T-helper 22 cell (primary cell): ENCODE results near the gene ST14.

ENCODE experiments used
- DNase-seq: peaks from one replicate; pipeline ENCODE4 v3.0.0-alpha.2; 2020; ENCODE audit warnings: low read depth

The ST14 gene

DNA sequence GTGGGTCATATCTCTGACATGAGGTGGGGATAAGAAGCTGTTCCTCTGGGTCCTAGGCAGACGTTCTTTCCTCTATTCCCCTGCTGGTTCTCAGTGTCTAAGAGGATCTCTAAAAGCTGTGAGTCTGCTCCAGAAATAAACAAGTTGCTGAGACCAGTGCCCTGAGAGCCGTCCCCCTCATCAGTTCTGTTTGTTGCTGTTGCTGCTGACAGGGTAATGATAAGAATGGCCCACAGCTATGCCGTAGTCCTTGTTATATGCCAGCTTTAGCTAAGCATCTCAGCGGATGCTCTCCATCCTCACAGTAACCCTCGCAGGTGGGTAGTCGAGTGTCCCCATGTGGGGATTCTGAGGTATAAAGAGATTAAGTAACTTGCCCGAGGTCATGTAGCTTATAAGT lies 23.5 kb upstream of the ST14 start:
- no peak for DNase-seq

DNA sequence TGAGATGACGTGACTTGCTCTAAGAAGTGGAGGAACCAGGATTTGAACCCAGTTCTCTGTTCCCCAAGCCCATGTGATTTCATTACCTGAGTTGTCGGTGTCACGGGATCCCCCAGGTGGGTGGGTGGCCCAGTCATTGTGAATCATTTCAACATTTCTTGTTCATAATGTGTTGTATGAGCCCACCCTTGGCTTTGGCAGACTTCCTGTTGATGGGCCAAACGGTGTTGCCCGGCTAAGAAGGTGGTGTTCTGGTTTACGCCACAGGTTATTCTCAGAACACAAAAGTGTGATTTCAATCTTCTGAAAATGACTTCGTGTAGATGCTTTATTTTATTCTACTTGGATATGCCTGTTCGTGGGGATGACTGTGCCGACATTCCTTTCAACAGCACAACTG lies 21.6 kb upstream of the ST14 start:
- no peak for DNase-seq

DNA sequence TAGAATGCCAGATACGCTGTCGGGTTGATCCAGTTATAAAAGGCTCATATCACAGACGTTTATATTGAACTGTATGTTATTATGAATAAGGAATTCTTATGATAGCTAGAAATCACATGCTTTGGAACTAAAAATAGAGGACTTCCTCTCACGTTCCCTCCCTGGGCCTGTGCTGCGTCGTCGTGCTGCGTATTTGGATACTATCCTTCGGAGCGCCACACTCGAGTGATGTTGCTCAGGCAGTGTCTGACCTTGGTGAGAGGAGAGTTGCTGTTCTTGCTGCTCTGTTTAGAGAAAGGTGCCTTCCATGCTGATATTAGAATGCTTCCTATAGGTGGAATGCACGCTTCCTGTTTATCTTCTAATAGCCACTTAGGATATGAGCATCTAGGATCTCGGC lies 20.2 kb upstream of the ST14 start:
- no peak for DNase-seq

DNA sequence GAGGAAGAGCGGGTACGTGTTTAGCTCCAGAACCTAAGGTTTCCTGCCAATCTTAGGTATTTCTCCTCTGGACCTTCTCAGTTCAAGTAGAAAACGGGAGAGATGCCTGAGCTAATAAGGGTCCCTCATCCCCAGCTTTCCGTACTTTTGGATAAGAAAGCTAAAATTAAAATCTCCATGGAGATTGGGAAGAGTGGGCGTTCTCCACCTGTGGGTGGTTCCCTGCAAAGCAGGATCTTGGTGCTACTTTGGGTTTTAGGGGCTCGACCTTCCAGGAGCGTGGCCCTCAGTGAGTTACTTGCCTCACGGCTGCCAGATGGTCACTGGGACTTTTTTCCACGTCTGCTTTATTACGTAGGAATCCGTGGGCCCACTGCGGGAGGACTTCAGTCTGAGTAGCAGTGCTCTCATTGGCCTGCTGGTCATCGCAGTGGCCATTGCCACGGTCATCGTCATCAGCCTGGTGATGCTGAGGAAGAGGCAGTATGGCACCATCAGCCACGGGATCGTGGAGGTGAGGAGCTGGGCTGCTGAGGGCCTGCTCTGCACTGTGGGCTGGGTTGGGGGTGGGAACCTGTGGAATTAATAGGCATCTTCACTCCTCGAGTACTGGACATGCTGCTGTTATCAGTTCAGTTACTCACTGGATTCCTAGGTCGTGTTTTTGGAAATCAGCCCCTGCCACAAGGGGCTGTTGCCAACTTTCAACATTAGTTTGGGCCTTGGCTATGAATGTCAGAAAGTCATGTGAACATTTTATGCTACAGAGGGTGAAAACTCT lies 17.8 kb upstream of the ST14 start:
- DNase-seq, result no peak

DNA sequence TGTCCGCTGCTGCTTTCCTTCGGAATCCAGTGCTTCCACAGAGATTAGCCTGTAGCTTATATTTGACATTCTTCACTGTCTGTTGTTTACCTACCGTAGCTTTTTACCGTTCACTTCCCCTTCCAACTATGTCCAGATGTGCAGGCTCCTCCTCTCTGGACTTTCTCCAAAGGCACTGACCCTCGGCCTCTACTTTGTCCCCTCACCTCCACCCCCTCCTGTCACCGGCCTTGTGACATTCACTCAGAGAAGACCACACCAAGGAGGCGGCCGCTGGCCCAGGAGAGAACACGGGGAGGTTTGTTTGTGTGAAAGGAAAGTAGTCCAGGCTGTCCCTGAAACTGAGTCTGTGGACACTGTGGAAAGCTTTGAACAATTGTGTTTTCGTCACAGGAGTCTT lies 15.4 kb upstream of the ST14 start:
- DNase-seq, result no peak

DNA sequence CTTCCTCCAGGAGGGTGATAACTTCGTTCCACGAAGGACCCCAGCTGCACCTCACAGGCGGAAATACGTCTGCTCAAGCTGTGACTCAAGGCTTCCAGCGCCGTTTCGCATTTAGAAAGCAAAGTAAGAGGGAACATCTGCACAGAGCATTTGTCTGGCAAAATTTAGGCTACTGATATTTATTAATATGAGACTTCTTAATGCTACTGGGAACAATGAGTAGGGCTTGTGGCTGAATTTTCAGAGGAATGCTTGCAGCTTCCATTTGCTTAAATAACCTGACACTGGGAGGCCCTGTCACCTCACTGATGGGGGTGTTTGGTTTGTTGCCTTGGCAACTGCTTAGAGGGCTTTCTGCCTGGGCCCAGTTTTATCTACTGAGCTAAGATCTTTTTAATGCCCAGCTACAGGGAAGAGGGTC lies 14.7 kb upstream of the ST14 start:
- no peak for DNase-seq

DNA sequence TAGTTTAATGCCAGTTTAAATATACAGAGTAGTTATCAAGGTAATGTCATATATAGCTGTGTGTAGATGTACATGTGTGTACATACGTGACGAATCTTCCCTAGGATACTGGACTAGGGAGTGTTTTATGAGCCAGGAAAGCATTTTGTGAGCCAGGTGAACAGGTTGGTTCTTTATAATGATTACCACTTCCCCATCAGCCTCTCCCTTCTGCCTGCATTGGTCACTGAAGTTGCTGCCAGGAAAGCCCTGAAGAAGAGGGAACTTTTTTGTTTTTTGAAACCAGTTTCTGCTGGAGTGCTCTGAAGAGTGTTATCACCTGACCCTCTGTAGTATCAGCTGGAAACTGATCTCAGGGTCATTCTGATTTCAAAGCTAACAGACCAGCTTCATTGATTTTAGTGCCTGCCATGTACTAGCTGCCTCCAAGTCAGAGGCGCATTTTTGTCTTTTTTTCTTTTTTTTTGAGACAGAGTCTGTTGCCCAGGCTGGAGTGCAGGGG lies 14.2 kb upstream of the ST14 start:
- DNase-seq, result no peak

DNA sequence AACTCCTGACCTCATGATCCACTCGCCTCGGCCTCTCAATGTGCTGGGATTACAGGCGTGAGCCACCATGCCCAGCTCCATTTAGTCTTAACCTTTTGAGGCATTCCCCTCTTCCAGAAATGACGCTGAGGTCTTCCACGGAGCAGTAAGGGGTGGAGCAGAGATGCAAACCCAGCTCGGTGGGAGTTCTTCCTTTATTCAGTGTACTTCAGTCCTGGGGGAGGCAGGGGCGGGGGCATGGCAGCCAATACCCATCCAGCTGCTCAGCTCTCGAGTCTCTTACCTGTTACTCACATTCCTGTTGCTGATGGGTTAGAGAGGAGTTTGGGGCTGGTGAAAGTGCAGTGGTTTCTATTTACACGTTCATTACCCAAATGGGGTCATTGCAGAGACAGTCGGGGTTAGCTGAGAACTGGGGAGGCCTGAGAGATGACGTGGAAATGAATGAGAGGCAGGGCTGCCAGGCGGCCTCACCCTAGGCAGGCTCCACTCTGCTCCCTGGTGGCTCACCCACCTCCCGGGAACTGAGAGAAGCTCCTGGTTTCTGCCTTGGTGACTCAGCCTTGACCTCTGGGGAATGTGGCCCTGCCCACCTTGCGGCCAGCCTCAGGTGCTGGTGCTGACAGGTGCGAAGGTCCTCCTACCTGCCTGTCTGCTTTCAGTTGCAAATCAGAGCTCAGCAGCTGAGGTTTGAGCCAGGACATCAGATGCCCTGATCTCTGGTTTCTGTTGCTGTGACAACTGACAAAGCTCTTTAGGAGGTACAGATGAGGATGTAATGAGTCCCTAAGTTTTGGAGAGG lies 13.4 kb upstream of the ST14 start:
- DNase-seq, result no peak

DNA sequence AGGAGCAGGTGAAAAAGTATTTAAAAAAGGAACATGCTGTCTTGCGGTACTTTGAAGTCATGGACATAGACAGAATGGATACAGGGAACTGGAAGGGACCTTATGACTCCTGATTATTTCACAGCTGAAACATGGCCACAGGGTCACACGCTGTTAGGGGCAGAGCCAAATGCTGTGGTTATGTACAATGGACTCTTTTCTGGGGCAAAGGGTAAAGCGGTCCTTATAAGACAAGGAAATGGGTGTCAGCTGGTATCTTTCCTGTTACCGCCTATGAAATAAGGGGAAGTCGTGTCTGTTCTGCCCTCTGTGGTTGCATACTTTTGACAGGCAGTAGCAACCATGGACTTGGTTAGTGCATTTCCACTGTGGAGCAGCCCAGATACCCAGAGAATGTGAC lies 12.8 kb upstream of the ST14 start:
- DNase-seq, result no peak

DNA sequence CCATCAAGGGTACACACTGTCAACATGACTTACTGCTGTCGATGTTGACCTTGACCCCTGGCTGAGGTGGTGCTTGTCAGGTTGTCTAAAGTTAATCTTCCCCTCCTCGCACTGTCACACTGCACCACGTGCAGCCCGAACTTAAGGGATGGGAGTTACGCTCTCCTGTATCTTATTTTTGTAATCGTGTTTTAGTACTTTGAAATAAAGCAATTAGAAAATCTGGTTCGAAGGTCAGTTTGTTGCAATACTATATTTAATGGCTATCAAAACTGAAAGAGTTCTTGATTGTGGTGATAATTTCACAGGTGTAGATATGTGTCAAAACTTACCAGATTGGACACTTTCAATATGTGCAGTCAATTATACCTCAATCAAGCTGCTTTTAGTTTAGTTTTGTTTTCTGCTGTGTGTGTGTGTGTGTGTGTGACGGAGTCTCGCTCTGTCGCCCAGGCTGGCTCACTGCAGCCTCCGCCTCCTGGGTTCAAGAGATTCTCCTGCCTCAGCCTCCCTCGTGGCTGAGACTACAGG lies 10.7 kb upstream of the ST14 start:
- DNase-seq, result no peak

DNA sequence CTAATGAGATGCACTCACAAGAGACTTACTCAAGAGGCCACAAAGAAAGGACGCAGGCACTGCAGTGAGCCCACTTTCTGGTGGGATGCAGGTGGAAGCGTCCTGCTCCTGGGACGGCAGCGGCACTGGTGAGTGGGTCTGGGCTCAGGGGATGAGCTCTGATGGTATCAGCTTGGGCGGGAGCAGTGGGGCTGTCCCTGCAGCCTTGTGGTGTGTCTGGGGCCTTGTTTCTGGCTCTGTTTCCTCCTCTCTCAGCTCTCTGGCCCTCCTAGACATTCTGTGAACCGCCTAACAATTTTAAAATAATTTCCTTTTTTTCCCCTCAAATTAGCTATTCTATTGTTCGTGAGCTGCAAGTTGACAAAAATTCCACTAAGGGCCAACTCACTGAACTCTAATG lies 8.8 kb upstream of the ST14 start:
- no peak for DNase-seq

DNA sequence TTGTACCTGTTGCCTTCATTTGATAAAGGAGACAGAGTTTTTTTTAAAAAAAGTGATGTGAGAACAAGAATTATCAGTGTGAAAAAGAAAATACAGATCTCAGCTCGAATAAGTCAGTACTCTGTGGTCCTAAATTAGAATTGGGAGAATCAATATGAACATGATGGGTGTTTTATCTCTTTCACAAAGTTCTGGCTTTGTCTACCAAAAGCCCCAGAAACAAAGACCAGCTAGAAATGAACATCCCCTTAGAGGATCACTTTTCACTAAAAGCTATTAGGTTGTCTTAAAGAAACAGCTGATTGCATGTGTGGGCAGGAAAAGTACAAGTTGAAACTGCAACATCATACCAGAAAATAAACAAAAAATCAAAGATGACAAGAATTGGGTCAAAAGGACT lies 8.4 kb upstream of the ST14 start:
- DNase-seq, result no peak

DNA sequence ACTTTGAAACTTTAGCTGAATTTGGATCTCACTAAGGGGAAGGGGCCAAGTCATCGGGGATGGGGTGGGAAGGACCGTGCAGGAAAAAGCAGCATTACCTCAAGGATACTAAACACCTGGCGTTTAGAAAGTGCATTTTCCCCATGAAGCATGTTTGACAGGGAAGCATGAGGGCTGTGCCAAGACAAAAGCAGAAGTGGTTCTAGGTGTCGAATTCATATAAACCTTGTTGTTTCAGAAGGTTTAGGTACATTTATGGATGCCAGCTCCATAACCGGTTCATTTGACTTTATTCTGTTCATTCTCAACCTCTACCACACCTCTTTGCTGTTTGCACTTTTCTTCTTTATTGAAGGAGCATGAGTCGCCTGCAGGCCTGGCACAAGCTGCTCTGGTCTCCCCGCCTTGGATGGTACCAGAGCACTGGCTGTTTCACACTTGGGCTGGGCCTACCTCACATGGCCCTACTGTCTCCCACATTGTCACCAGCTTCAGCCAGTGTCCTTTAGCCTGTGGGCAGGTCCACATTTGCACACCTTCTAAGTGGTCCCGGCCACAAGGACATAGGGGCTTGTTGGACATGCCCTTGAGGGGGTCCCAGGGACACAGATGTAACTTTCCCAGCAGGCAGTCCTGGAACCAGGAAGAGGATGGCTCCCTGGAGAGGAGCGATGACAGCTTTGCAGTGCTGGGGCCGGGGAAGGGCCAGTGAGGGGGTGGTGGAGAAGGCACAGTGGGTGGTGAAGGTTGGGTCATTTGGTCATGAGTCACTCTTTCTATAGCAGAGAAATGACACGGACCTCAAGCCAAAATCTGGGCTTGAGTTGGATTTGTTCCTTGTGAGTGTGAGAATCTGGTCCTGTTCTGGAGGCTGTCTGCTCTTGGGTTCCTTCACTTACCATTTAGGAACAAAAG lies 3.2 kb upstream of the ST14 start:
- DNase-seq, result no peak

DNA sequence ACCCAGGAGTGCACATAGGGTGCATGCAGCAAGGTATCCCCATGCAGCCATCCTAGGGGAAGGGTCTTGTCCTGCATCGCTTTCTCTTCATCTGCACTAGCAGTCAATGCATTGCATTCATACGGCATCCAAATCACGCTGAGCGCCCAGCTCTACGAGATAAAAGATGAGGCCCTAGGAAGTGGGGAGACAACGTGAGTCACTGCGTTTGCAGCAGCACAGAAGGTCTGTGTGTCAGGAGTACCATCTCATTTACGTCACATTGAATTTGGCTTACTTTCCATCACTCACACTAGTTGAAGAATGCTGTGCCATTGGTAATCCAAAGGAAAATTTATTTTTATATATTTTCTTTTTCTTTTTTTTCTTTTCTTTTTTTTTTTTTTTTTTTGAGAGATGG lies 2.5 kb upstream of the ST14 start:
- DNase-seq, result no peak

DNA sequence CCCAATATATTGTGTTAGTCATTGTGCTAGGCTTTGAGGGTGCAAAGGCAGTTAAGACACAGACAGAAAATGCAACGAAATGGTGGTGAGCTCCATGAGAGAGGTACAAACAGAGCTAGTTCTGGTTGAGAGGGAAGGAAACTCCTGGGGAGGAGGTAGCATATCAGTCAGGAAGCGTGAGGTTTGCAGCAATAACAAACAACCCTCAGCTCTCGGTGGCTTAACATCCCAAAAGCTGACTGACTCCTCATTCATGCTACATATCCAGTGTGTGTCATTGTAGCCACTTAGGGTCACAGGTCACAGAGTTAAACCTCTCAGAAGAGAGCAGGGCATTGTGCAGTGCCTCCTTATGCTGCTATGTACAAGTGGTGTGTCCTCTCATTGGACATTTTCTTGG lies 1.7 kb upstream of the ST14 start:
- no peak for DNase-seq

DNA sequence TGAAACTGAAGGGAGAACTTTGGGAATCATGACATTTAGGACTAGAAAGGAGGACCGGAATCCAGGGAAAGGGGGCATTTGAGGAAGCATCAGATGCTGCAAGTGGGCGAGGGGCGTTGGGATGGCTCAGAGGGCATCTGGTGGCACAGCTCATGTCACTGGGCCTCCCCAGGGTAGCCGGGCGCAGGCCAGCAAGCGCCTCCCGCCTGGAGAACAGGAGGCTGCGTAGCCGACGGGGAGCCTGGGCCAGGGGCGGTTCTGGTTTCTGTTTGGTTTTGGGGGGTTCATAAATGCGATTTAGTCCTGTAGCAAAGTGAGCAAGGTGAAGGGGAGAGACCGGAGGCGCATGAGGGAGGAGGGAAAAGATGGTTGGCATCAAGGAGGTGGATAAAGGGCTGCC lies 443 bp upstream of the ST14 start:
- DNase-seq, result no peak

DNA sequence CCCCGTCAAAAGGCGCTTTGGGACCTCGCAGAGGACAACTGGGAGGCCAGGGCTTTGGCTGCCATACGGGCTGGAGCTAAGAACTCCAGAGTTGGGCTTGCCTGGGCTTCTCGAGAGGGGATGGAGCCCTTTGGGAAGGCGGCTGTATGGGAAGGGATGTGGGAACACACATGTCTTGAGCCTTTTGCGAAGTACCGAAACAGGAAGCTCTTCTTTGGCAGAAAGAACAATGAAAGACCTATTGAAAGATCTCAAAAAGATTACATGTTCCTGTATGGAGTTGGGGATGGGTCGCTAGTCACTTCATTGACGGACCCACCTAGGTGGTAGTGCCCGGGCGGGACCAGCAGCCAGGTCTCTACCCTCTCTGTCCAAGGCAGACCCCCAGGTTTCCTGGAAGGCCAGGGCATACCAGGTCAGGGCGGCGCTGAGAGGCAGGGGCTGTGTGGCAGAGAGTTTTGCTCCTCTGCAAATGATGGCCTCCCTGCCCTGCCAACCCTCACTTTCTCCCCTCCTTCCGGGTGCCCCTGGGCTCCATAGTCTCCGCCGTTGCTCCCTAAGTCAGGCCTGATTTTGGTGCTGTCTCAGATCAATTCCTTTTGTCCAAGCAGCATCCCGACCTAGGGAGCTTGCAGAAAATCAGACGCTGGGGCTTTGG lies 1.0 kb downstream of the ST14 start:
- no peak for DNase-seq

DNA sequence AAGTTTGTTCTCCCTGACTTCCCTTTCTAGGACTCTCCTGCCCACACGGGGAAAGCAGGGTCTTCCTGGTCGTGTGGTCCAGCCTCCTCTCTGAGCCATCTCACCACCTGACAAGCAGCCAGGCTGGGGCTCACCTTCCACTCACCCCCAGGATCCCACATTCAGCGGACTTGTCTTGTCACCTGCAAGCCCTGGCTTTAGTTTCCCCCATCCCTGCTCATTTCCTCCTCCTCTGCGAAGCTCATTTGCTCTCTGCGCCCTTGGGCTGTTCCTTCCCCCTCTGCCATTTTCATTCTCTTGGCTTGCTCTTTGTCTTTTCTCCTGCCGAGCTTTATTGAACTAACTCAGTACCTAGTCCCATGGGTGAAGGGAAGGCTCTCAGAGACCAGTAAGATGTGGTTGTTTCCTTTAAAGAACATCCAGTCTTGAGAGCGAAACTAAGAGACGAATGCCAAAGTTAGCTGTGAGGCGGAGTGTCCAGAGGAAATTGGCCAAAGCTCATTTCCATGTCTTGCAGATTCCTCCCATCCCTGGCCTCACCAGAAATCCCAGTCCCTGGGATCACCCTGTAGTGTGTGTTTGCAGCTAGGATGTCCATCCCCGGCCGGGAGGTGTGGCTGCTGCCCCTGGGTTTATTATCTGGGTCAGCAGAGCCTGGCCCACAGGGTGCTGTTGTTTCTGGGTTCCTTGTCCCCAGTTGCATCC lies 2.0 kb downstream of the ST14 start:
- DNase-seq, result no peak

DNA sequence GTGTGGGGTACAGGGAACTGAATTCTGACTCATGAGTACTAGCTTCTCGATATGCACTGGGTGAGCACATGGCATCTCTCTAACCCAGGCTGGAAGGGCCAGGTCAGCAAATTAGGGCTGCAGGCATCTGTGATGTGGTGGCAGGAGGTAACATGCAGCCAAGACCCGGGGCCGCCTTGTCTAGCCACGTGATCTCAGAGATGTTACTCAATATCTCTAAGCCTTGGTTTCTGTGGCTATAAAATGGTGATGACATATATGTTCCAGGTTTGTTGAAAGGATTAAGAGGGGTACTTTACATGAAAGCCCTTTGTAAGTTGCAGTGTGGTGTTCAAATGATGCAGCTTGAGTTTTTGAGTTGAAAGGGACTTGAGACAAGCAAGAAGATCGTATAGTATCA lies 3.2 kb downstream of the ST14 start:
- DNase-seq, result no peak

DNA sequence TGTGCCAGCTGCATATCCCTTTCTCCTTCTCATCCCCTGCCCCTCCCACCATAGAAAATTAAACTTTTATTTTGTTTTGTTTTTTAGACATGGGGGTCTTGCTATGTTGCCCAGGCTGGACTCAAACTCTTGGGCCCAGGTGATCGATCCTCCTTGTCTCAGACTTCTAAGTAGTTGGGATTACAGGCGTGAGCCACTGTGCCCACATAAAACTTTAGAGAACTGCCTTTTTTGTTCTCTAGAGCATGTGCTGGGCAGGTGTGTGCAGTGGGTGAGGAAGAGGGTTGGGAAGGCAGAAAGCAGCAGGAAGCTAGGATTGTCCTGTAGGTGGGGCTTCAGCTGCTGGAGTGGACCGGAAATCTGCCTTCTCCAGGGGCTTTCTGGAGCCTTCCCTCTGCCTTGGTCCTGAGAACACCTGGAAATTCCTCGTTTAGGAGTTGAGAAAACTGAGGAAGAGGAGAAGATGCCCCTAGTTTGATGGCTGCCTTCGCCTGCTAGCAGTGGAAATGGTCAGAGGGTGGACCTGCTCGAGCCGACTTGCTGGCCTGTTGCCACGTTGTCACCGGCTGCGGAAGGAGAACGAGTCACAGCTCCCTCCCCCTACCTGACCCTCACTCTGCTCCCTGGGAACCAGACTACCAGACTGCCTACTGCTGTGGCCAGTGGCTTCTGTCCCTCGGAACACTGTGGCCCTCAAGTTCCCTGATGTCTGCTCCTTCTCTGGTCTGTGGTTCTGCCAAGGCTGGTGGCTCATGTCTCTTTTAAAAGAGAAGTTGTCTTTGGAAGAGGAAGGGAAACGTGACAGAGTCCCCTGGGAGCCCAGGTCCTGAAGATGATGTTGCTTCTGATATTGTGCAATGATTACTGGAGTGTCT lies 4.0 kb downstream of the ST14 start:
- no peak for DNase-seq
